WTC11 (cell line): ENCODE data around the gene RSPO1. TPM values are rescaled to one million over a fixed set of nuclear protein-coding genes. Genes with fewer than 3 reads are reported as not detected.

Source experiments
- ATAC-seq: fragments of 200-7000 bp; cut with Tn5 transposase; 2 replicates; pipeline ENCODE4 v1.10.0; 2021; ENCODE audit warnings: mild to moderate bottlenecking, moderate library complexity
- CTCF ChIA-PET: fragments of 300-600 bp; sonication (Branson Sonifier 250); formaldehyde crosslinking; loops from one replicate; lab custom pipeline; 2021; ENCODE audit warnings: antibody characterized with exemption; lab: Charles Lee
- POLR2A ChIA-PET: fragments of 350-600 bp; sonication (Branson Sonifier 250); formaldehyde crosslinking; loops from one replicate; lab custom pipeline; 2021; ENCODE audit warnings: antibody characterized with exemption; lab: Charles Lee
- DNase-seq: peaks from one replicate; pipeline ENCODE4 v3.0.0; 2021; ENCODE audit warnings: low spot score
- H3K27ac Mint-ChIP-seq: 2 replicates; pipeline ENCODE4 v1.8.0; 2021; ENCODE audit warnings: mixed read lengths
- H3K27me3 Mint-ChIP-seq: 2 replicates; pipeline ENCODE4 v1.8.0; 2021; ENCODE audit warnings: low read depth, mild to moderate bottlenecking, moderate library complexity, mixed read lengths
- H3K36me3 Mint-ChIP-seq: 2 replicates; pipeline ENCODE4 v1.8.0; 2021; ENCODE audit warnings: mixed read lengths
- H3K4me1 Mint-ChIP-seq: 2 replicates; pipeline ENCODE4 v1.8.0; 2022; ENCODE audit warnings: mixed read lengths
- H3K4me3 Mint-ChIP-seq: 2 replicates; pipeline ENCODE4 v1.8.0; 2021; ENCODE audit warnings: mild to moderate bottlenecking, moderate library complexity, mixed read lengths
- H3K9me3 Mint-ChIP-seq: 2 replicates; pipeline ENCODE4 v1.8.0; 2021; ENCODE audit warnings: mixed read lengths
- ATF1 ChIP-seq: sonication (generic); formaldehyde crosslinking; IDR thresholded peaks from 2 replicates; pipeline ENCODE4 v1.8.1; 2023; ENCODE audit warnings: mild to moderate bottlenecking, moderate library complexity, missing genetic modification reagents
- CBFB ChIP-seq: sonication (generic); formaldehyde crosslinking; IDR thresholded peaks from 2 replicates; pipeline ENCODE4 v1.8.1; 2022; ENCODE audit warnings: mild to moderate bottlenecking, low read depth, missing genetic modification reagents
- CREB1 ChIP-seq: sonication (generic); formaldehyde crosslinking; IDR thresholded peaks from 2 replicates; pipeline ENCODE4 v1.8.0; 2023; ENCODE audit warnings: mild to moderate bottlenecking, missing genetic modification reagents
- ESRRA ChIP-seq: sonication (generic); formaldehyde crosslinking; IDR thresholded peaks from 2 replicates; pipeline ENCODE4 v1.8.1; 2022; ENCODE audit warnings: mild to moderate bottlenecking, missing genetic modification reagents, borderline replicate concordance
- ETV6 ChIP-seq: sonication (generic); formaldehyde crosslinking; IDR thresholded peaks from 2 replicates; pipeline ENCODE4 v1.8.1; 2022; ENCODE audit warnings: mild to moderate bottlenecking, missing genetic modification reagents
- IRF2 ChIP-seq: sonication (generic); formaldehyde crosslinking; IDR thresholded peaks from 2 replicates; pipeline ENCODE4 v1.8.0; 2022; ENCODE audit warnings: low read depth, missing genetic modification reagents, borderline replicate concordance
- MXD4 ChIP-seq: fragments of 250-450 bp; sonication (Bioruptor Pico); IDR thresholded peaks from 2 replicates; pipeline ENCODE4 v1.8.0; 2021; ENCODE audit warnings: mild to moderate bottlenecking, moderate library complexity, borderline replicate concordance
- OVOL2 ChIP-seq: fragments of 250-450 bp; sonication (Bioruptor Pico); IDR thresholded peaks from 2 replicates; pipeline ENCODE4 v1.9.0; 2021; ENCODE audit warnings: mild to moderate bottlenecking, borderline replicate concordance
- ZBTB21 ChIP-seq: sonication (generic); formaldehyde crosslinking; IDR thresholded peaks from 2 replicates; pipeline ENCODE4 v1.8.1; 2023; ENCODE audit warnings: mild to moderate bottlenecking, missing genetic modification reagents, borderline replicate concordance
- ZNF232 ChIP-seq: sonication (generic); formaldehyde crosslinking; IDR thresholded peaks from 2 replicates; pipeline ENCODE4 v1.8.0; 2022; ENCODE audit warnings: mild to moderate bottlenecking, missing genetic modification reagents
- ZNF317 ChIP-seq: sonication (generic); formaldehyde crosslinking; IDR thresholded peaks from 2 replicates; pipeline ENCODE4 v1.8.1; 2023; ENCODE audit warnings: low read depth, mild to moderate bottlenecking, moderate library complexity, missing genetic modification reagents, borderline replicate concordance
- ZNF396 ChIP-seq: fragments of 250-450 bp; sonication (Bioruptor Pico); IDR thresholded peaks from 2 replicates; pipeline ENCODE4 v1.8.0; 2021; ENCODE audit warnings: mild to moderate bottlenecking, moderate library complexity, borderline replicate concordance
- ZNF416 ChIP-seq: fragments of 250-450 bp; sonication (Bioruptor Pico); IDR thresholded peaks from 2 replicates; pipeline ENCODE4 v1.9.0; 2021; ENCODE audit warnings: mild to moderate bottlenecking, inconsistent platforms
- ZNF423 ChIP-seq: fragments of 250-450 bp; sonication (Bioruptor Pico); IDR thresholded peaks from 2 replicates; pipeline ENCODE4 v2.1.2; 2022; ENCODE audit warnings: mild to moderate bottlenecking, moderate library complexity
- total RNA-seq: library from RNA; stranded (reverse); gene quantifications from 3 replicates; pipeline ENCODE4 v1.2.3, GENCODE V29; 2021
- TF ChIP-seq, protein P1 (sequence below): sonication (generic); formaldehyde crosslinking; IDR thresholded peaks from 2 replicates; pipeline ENCODE4 v1.8.1; 2023; ENCODE audit warnings: mild to moderate bottlenecking, missing genetic modification reagents, moderate library complexity
- TF ChIP-seq, protein P2 (sequence below): fragments of 250-450 bp; sonication (Bioruptor Pico); IDR thresholded peaks from 2 replicates; pipeline ENCODE4 v1.9.0; 2021; ENCODE audit warnings: mild to moderate bottlenecking
- TF ChIP-seq, protein P3 (sequence below): sonication (generic); formaldehyde crosslinking; IDR thresholded peaks from 2 replicates; pipeline ENCODE4 v1.8.1; 2022; ENCODE audit warnings: low read depth, missing genetic modification reagents, borderline replicate concordance
- TF ChIP-seq, protein P4 (sequence below): sonication (generic); formaldehyde crosslinking; IDR thresholded peaks from 2 replicates; pipeline ENCODE4 v1.8.1; 2022; ENCODE audit warnings: missing genetic modification reagents, borderline replicate concordance
- TF ChIP-seq, protein P5 (sequence below): sonication (generic); formaldehyde crosslinking; conservative IDR thresholded peaks from 2 replicates; pipeline ENCODE4 v1.8.1; 2023; ENCODE audit warnings: mild to moderate bottlenecking, low read depth, missing genetic modification reagents, moderate library complexity

Gene RSPO1
- total RNA-seq, 1 experiment from 2014 or later: 0.13 TPM

DNA sequence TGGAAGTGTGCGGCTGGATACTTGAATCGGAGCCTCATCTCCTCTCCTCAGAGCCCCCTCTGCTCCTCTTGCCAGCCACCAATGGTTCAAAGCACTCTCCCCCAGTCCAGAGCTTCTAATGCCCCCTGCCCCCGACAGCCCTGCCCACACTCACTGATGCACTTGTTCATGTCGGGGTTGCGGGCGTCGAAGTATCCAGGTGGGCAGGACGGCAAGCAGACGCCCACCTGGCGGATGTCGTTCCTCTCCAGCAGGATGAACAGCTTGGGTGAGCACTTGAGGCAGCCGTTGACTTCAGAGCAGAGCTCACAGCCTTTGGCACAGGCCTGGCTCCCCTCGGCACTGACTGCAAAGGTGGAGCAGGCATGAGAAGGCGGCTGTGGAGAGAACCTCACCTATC lies 18.4 kb downstream of the RSPO1 start (continued):
- TF ChIP-seq ATF1 (CRISPR knock-in tag): no peak
- TF ChIP-seq ETV6 (CRISPR knock-in tag): no peak
- TF ChIP-seq ZNF317 (CRISPR knock-in tag): no peak
- no peak for TF ChIP-seq OVOL2 (CRISPR knock-in tag)
- TF ChIP-seq ZNF423 (CRISPR knock-in tag): no peak
- TF ChIP-seq CBFB (CRISPR knock-in tag): no peak

DNA sequence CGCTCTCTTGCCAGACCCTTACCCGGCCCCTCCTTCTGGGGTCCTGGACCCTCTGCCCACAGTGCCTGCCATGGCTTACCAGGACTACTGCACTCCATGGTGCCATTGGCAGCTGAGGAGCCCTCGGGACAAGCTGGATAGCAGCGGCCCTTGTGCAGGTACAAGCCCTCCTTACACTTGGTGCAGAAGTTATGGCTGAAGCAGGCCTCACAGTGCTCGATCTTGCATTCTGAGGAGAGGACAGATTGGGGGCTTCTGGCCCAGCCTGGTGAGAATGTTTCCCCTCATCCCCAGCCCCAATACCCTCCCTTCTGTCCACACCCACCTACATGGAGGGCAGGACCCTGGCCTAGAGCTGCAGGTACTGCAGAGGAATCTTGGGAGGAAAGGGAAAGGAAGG lies 20.6 kb downstream of the RSPO1 start:
- TF ChIP-seq, protein P1, sequence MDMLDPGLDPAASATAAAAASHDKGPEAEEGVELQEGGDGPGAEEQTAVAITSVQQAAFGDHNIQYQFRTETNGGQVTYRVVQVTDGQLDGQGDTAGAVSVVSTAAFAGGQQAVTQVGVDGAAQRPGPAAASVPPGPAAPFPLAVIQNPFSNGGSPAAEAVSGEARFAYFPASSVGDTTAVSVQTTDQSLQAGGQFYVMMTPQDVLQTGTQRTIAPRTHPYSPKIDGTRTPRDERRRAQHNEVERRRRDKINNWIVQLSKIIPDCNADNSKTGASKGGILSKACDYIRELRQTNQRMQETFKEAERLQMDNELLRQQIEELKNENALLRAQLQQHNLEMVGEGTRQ (CRISPR knock-in tag): no peak
- TF ChIP-seq ESRRA (no peak), ZNF416 (CRISPR knock-in tag) (no peak), MXD4 (CRISPR knock-in tag) (no peak), ZBTB21 (CRISPR knock-in tag) (no peak), IRF2 (no peak), OVOL2 (CRISPR knock-in tag) (no peak)
- TF ChIP-seq, protein P2, sequence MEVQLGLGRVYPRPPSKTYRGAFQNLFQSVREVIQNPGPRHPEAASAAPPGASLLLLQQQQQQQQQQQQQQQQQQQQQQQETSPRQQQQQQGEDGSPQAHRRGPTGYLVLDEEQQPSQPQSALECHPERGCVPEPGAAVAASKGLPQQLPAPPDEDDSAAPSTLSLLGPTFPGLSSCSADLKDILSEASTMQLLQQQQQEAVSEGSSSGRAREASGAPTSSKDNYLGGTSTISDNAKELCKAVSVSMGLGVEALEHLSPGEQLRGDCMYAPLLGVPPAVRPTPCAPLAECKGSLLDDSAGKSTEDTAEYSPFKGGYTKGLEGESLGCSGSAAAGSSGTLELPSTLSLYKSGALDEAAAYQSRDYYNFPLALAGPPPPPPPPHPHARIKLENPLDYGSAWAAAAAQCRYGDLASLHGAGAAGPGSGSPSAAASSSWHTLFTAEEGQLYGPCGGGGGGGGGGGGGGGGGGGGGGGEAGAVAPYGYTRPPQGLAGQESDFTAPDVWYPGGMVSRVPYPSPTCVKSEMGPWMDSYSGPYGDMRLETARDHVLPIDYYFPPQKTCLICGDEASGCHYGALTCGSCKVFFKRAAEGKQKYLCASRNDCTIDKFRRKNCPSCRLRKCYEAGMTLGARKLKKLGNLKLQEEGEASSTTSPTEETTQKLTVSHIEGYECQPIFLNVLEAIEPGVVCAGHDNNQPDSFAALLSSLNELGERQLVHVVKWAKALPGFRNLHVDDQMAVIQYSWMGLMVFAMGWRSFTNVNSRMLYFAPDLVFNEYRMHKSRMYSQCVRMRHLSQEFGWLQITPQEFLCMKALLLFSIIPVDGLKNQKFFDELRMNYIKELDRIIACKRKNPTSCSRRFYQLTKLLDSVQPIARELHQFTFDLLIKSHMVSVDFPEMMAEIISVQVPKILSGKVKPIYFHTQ: no peak
- no peaks in the 10 kb centered on the region for H3K9me3 Mint-ChIP-seq
- ATAC-seq (no peak), DNase-seq (no peak)
- H3K36me3 Mint-ChIP-seq: no peaks in the 10 kb centered on the region
- peaks cover 31% of the 10 kb centered on the region for H3K27me3 Mint-ChIP-seq
- POLR2A ChIA-PET: no interaction called here
- CTCF ChIA-PET: interaction anchor here (1.5 kb wide), 1 partner anchor 11 kb away, joined by 11 read pairs; no protein-coding TSS in a partner anchor
- H3K4me3 Mint-ChIP-seq: no peak overlapping the region
- no peak overlapping the region for H3K27ac Mint-ChIP-seq
- H3K4me1 Mint-ChIP-seq: no peaks in the 10 kb centered on the region

DNA sequence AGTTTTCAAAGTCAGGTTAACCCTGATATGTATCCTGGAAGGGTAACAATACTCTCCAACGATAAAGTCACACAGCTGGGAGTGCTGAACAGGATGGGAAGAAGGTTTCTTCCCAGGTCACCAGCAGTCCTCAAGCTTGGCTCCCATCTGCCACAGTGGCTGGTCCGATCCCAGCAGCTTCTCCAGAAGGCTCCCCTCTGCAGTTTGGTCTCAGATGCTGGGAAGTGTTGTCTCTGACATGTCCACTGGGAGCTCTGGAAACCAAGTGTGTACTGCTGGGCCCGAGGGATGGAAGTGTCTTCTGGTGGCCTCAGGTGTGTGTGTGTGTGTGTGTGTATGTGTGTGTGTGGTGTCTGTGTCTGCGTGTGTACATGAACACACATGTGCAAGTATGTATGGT lies 22.5 kb downstream of the RSPO1 start:
- Mint-ChIP-seq H3K4me3 (no peak overlapping the region), H3K9me3 (no peaks in the 10 kb centered on the region), H3K4me1 (no peaks in the 10 kb centered on the region), H3K27ac (no peak overlapping the region), H3K27me3 (peaks cover 24% of the 10 kb centered on the region), H3K36me3 (no peaks in the 10 kb centered on the region)
- CTCF ChIA-PET: interaction anchor here (1.0 to 1.2 kb wide), 2 partner anchors 9 to 12 kb away, joined by 3 to 12 read pairs; no protein-coding TSS in a partner anchor
- DNase-seq (no peak), ATAC-seq (no peak)
- TF ChIP-seq, protein P3, sequence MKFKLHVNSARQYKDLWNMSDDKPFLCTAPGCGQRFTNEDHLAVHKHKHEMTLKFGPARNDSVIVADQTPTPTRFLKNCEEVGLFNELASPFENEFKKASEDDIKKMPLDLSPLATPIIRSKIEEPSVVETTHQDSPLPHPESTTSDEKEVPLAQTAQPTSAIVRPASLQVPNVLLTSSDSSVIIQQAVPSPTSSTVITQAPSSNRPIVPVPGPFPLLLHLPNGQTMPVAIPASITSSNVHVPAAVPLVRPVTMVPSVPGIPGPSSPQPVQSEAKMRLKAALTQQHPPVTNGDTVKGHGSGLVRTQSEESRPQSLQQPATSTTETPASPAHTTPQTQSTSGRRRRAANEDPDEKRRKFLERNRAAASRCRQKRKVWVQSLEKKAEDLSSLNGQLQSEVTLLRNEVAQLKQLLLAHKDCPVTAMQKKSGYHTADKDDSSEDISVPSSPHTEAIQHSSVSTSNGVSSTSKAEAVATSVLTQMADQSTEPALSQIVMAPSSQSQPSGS (CRISPR knock-in tag): no peak
- TF ChIP-seq, protein P4, sequence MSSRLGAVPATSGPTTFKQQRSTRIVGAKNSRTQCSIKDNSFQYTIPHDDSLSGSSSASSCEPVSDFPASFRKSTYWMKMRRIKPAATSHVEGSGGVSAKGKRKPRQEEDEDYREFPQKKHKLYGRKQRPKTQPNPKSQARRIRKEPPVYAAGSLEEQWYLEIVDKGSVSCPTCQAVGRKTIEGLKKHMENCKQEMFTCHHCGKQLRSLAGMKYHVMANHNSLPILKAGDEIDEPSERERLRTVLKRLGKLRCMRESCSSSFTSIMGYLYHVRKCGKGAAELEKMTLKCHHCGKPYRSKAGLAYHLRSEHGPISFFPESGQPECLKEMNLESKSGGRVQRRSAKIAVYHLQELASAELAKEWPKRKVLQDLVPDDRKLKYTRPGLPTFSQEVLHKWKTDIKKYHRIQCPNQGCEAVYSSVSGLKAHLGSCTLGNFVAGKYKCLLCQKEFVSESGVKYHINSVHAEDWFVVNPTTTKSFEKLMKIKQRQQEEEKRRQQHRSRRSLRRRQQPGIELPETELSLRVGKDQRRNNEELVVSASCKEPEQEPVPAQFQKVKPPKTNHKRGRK (CRISPR knock-in tag): no peak
- TF ChIP-seq ZNF232 (CRISPR knock-in tag) (no peak), ATF1 (CRISPR knock-in tag) (no peak), ZNF396 (CRISPR knock-in tag) (no peak), CREB1 (CRISPR knock-in tag) (no peak)
- TF ChIP-seq, protein P5, sequence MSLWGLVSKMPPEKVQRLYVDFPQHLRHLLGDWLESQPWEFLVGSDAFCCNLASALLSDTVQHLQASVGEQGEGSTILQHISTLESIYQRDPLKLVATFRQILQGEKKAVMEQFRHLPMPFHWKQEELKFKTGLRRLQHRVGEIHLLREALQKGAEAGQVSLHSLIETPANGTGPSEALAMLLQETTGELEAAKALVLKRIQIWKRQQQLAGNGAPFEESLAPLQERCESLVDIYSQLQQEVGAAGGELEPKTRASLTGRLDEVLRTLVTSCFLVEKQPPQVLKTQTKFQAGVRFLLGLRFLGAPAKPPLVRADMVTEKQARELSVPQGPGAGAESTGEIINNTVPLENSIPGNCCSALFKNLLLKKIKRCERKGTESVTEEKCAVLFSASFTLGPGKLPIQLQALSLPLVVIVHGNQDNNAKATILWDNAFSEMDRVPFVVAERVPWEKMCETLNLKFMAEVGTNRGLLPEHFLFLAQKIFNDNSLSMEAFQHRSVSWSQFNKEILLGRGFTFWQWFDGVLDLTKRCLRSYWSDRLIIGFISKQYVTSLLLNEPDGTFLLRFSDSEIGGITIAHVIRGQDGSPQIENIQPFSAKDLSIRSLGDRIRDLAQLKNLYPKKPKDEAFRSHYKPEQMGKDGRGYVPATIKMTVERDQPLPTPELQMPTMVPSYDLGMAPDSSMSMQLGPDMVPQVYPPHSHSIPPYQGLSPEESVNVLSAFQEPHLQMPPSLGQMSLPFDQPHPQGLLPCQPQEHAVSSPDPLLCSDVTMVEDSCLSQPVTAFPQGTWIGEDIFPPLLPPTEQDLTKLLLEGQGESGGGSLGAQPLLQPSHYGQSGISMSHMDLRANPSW (CRISPR knock-in tag): no peak
- POLR2A ChIA-PET: no interaction called here
